Cardiac muscle cell (in vitro differentiated cells and primary cell): Measurements from ENCODE around the gene CGB1. TPM values are rescaled to one million over a fixed set of nuclear protein-coding genes. Genes with fewer than 3 reads are reported as not detected.

Source experiments
- DNase-seq, 2 donors: peaks; one replicate each; pipeline versions ENCODE4 v3.0.0 to v3.0.0-alpha.2; 2010 to 2017; ENCODE audit warnings: low read depth in 1 of 2, low spot score in 1 of 2
- H3K27ac ChIP-seq: fragments of 200-600 bp; sonication (generic); 2 replicates; pipeline ENCODE4 v1.5.1; 2016
- H3K27me3 ChIP-seq: fragments of 200-600 bp; sonication (generic); 2 replicates; pipeline ENCODE4 v1.6.0; 2016; ENCODE audit warnings: control low read depth
- H3K36me3 ChIP-seq: fragments of 200-600 bp; sonication (generic); 2 replicates; pipeline ENCODE4 v1.5.1; 2016; ENCODE audit warnings: control low read depth
- H3K4me1 ChIP-seq: fragments of 200-600 bp; sonication (generic); 2 replicates; pipeline ENCODE4 v1.8.1; 2017; ENCODE audit warnings: low read depth, mild to moderate bottlenecking, mixed run types
- H3K4me3 ChIP-seq: fragments of 200-600 bp; sonication (generic); 2 replicates; pipeline ENCODE4 v1.5.1; 2016; ENCODE audit warnings: mild to moderate bottlenecking
- H3K9me3 ChIP-seq: fragments of 200-600 bp; sonication (generic); 2 replicates; pipeline ENCODE4 v1.5.1; 2017; ENCODE audit warnings: low read depth, mild to moderate bottlenecking, control low read depth
- CTCF ChIP-seq: IDR thresholded peaks from 2 replicates; pipeline ENCODE4 v1.5.1; 2012; ENCODE audit warnings: low read depth, mild to moderate bottlenecking, low read length
- polyA plus RNA-seq: library from polyadenylated mRNA; unstranded; fragments of >200 nt; fragmentation: Nextera tagmentation; extraction: Ambion mirVana; gene quantifications from 2 replicates; pipeline ENCODE4 v1.2.1, GENCODE V29; 2016
- total RNA-seq: library from RNA; depleted of rRNA; stranded (reverse); fragments of >200 nt; gene quantifications from 2 replicates; pipeline ENCODE4 v1.2.3, GENCODE V29; 2016

CGB1 gene
- total and polyA plus RNA-seq, 2 experiments from 2014 or later = not detected

DNA sequence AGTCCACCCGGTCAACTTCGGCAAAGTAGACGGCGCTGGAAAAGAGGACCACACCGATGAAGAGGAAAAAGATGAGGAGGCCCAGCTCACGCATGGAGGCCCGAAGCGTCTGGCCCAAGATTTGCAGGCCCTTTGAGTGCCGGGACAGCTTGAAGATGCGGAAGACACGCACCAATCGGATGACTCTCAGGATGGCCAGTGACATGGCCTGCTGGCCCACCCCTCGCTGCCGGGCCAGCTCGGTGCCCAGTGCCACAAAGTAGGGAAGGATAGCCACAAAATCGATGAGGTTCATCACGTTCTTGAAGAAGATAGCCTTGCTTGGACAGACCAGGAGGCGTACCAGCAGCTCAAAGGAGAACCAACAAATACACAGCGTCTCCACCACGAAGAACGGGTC is 33.7 kb upstream of the CGB1 start:
- peaks cover 32% of the 10 kb centered on the region for H3K4me1 ChIP-seq
- H3K36me3 ChIP-seq = no peaks in the 10 kb centered on the region
- H3K27ac ChIP-seq = no peak overlapping the region
- no peaks in the 10 kb centered on the region for H3K27me3 ChIP-seq
- no peak for DNase-seq
- no peak for TF ChIP-seq CTCF
- H3K9me3 ChIP-seq = no peaks in the 10 kb centered on the region
- H3K4me3 ChIP-seq = no peak overlapping the region

- Histone ChIP-seq H3K4me3 (no peak overlapping the region), H3K27ac (no peak overlapping the region), H3K36me3 (no peaks in the 10 kb centered on the region), H3K27me3 (no peaks in the 10 kb centered on the region), H3K9me3 (no peaks in the 10 kb centered on the region), H3K4me1 (peaks cover 44% of the 10 kb centered on the region)
- TF ChIP-seq CTCF = no peak
- no peak for DNase-seq
These were observed 32.3 kb upstream of the CGB1 start for GRCh38 chr19:49069026-49069425.

- TF ChIP-seq CTCF = no peak
- Histone ChIP-seq H3K9me3 (no peaks in the 10 kb centered on the region), H3K36me3 (no peaks in the 10 kb centered on the region), H3K27ac (peak overlapping the region; percentile 93), H3K4me1 (peaks cover 45% of the 10 kb centered on the region), H3K4me3 (no peak overlapping the region), H3K27me3 (no peaks in the 10 kb centered on the region)
- peak in 1 of 2 donors; percentile 40 for DNase-seq
These were observed 30.9 kb upstream of the CGB1 start for GRCh38 chr19:49067554-49067953.

DNA sequence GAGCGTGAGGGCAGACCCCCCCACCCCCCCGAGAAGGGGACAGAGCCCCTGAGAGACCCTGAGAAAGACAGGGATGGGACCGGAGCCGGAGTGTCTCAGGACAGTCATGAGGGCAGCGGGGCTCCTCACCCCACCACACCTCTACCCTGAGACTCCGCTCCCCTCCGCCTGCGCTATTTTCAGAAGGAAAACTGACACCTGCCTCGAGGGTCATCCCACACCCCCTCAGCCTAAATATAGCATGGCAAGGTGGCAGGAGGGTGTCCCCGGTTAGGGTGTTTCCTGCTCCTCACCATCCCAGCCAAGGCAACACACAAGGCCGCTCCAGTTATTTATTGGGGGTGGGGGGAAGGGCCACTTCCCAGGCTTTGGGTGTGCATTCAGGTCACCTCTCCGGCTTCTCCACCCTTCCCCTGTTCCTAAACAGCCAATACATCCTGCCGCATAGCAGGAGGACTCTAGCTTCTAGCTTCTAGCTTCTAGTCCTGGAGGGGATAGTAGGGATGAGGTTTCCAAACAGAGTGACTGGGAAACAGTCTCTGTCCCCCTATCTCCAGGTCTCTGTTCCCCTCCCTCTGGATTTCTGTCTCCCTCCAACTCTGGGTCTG is 29.3 kb upstream of the CGB1 start:
- H3K4me1 ChIP-seq = peaks cover 45% of the 10 kb centered on the region
- H3K4me3 ChIP-seq = no peak overlapping the region
- no peaks in the 10 kb centered on the region for H3K36me3 ChIP-seq
- DNase-seq = peak in 1 of 2 donors; percentile 54
- no peak for TF ChIP-seq CTCF
- no peaks in the 10 kb centered on the region for H3K9me3 ChIP-seq
- H3K27me3 ChIP-seq = no peaks in the 10 kb centered on the region
- peak overlapping the region; percentile 93 for H3K27ac ChIP-seq

GRCh38 chr19:49064768-49065611 is 28.3 kb upstream of the CGB1 start, which contains the start of gene NTF4:
Gene NTF4, minus strand, starts transcription at chr19:49064818. Its CDS starts 2,821 bp downstream, at chr19:49061997.
- H3K4me3 ChIP-seq = peak within 1 kb of the TSS; percentile 43
- TF ChIP-seq CTCF = no peak
- DNase-seq = peak; percentile 50 to 88

More at GRCh38 chr19:49064768-49065611, 28.3 kb upstream of the CGB1 start, which contains the start of gene NTF4:
- Histone ChIP-seq H3K36me3 (no peaks in the 10 kb centered on the region), H3K4me1 (peaks cover 45% of the 10 kb centered on the region), H3K27me3 (no peaks in the 10 kb centered on the region), H3K9me3 (no peaks in the 10 kb centered on the region), H3K27ac (peak within 1 kb of the TSS; percentile 93)
